H9 (cell line): ENCODE results near the gene ZNF234. TPM values are rescaled to one million over a fixed set of nuclear protein-coding genes. Genes with fewer than 3 reads are reported as not detected.

Experiments
- DNase-seq: peaks from one replicate; pipeline ENCODE4 v3.0.0-alpha.2; 2017
- H2AFZ ChIP-seq: one replicate; pipeline ENCODE4 v1.6.1; 2013; ENCODE audit warnings: mild to moderate bottlenecking, low read length, control low read depth, moderate library complexity
- H2AK5ac ChIP-seq: 2 replicates; pipeline ENCODE4 v1.6.1; 2013; ENCODE audit warnings: low read length, control low read depth, mixed read lengths; ENCODE audit not compliant: insufficient read length
- H2BK120ac ChIP-seq: one replicate; pipeline ENCODE4 v1.6.1; 2013; ENCODE audit warnings: low read depth, mild to moderate bottlenecking, low read length, control low read depth, inconsistent platforms; ENCODE audit not compliant: poor library complexity, severe bottlenecking
- H2BK12ac ChIP-seq: 2 replicates; pipeline ENCODE4 v1.6.1; 2013; ENCODE audit warnings: low read length, control low read depth, mixed read lengths, low read depth; ENCODE audit not compliant: insufficient read length
- H2BK15ac ChIP-seq: 2 replicates; pipeline ENCODE4 v1.6.1; 2013; ENCODE audit warnings: low read depth, low read length, control low read depth
- H2BK20ac ChIP-seq: one replicate; pipeline ENCODE4 v1.6.1; 2013; ENCODE audit warnings: low read depth, mild to moderate bottlenecking, low read length, control low read depth, inconsistent platforms; ENCODE audit not compliant: poor library complexity, severe bottlenecking
- H2BK5ac ChIP-seq: 2 replicates; pipeline ENCODE4 v1.6.1; 2013; ENCODE audit warnings: low read length, control low read depth, mixed read lengths; ENCODE audit not compliant: insufficient read length
- H3K14ac ChIP-seq: 2 replicates; pipeline ENCODE4 v1.6.1; 2013; ENCODE audit warnings: low read length, control low read depth; ENCODE audit not compliant: insufficient read depth
- H3K18ac ChIP-seq: 2 replicates; pipeline ENCODE4 v1.6.1; 2013; ENCODE audit warnings: low read depth, mild to moderate bottlenecking, mixed read lengths, low read length, control low read depth; ENCODE audit not compliant: insufficient read length
- H3K23ac ChIP-seq: 2 replicates; pipeline ENCODE4 v1.6.1; 2013; ENCODE audit warnings: low read length, control low read depth, mixed read lengths, low read depth; ENCODE audit not compliant: insufficient read length
- H3K23me2 ChIP-seq: 2 replicates; pipeline ENCODE4 v1.6.1; 2013; ENCODE audit warnings: low read depth, mild to moderate bottlenecking, mixed read lengths, low read length, control low read depth; ENCODE audit not compliant: insufficient read length, poor library complexity, severe bottlenecking
- H3K27ac ChIP-seq: 2 replicates; pipeline ENCODE4 v1.5.1; 2013; ENCODE audit warnings: low read length, control low read depth, mixed read lengths, low read depth; ENCODE audit not compliant: insufficient read length
- H3K27me3 ChIP-seq: 2 replicates; pipeline ENCODE4 v1.6.1; 2013; ENCODE audit warnings: low read length, control low read depth, inconsistent platforms; ENCODE audit not compliant: insufficient read depth
- H3K4ac ChIP-seq: 2 replicates; pipeline ENCODE4 v1.6.1; 2013; ENCODE audit warnings: low read depth, mild to moderate bottlenecking, control low read depth, inconsistent platforms, low read length, moderate library complexity
- H3K4me1 ChIP-seq: 2 replicates; pipeline ENCODE4 v1.6.1; 2013; ENCODE audit warnings: low read length, control low read depth, inconsistent platforms; ENCODE audit not compliant: insufficient read depth
- H3K4me2 ChIP-seq: 2 replicates; pipeline ENCODE4 v1.6.1; 2013; ENCODE audit warnings: low read length, control low read depth, mixed read lengths; ENCODE audit not compliant: insufficient read length, insufficient read depth
- H3K56ac ChIP-seq: 2 replicates; pipeline ENCODE4 v1.6.1; 2013; ENCODE audit warnings: low read depth, mild to moderate bottlenecking, mixed read lengths, low read length, control low read depth; ENCODE audit not compliant: insufficient read length
- H3K79me1 ChIP-seq: 2 replicates; pipeline ENCODE4 v1.6.1; 2013; ENCODE audit warnings: low read depth, mild to moderate bottlenecking, moderate library complexity, low read length, control low read depth, inconsistent platforms; ENCODE audit not compliant: insufficient read depth, poor library complexity, severe bottlenecking
- H3K79me2 ChIP-seq: 2 replicates; pipeline ENCODE4 v1.6.1; 2013; ENCODE audit warnings: low read length, control low read depth, inconsistent platforms; ENCODE audit not compliant: insufficient read depth
- H3K9ac ChIP-seq: 2 replicates; pipeline ENCODE4 v1.6.1; 2013; ENCODE audit warnings: low read length, control low read depth, mixed read lengths; ENCODE audit not compliant: insufficient read length; ENCODE audit errors: extremely low read depth
- H3K9me3 ChIP-seq: one replicate; pipeline ENCODE4 v1.6.1; 2013; ENCODE audit warnings: low read depth, low read length, inconsistent platforms; ENCODE audit not compliant: control insufficient read depth
- H3T11ph ChIP-seq: one replicate; pipeline ENCODE4 v1.6.1; 2013; ENCODE audit warnings: mild to moderate bottlenecking, low read length, control low read depth, inconsistent platforms
- H4K20me1 ChIP-seq: one replicate; pipeline ENCODE4 v1.6.1; 2013; ENCODE audit not compliant: control insufficient read depth, insufficient read length, insufficient read depth
- H4K5ac ChIP-seq: 2 replicates; pipeline ENCODE4 v1.6.1; 2013; ENCODE audit warnings: low read depth, mild to moderate bottlenecking, mixed read lengths, low read length, control low read depth; ENCODE audit not compliant: insufficient read length
- H4K8ac ChIP-seq: replicated peaks from 2 replicates; pipeline ENCODE4 v1.6.1; 2013; ENCODE audit warnings: low read length, control low read depth, mixed read lengths, low read depth; ENCODE audit not compliant: insufficient read length
- H4K91ac ChIP-seq: 2 replicates; pipeline ENCODE4 v1.6.1; 2013; ENCODE audit warnings: low read depth, mild to moderate bottlenecking, moderate library complexity, mixed read lengths, low read length, control low read depth; ENCODE audit not compliant: insufficient read length
- H3K27ac Mint-ChIP-seq, 3 experiments: 2 replicates in 2 of 3; 3 replicates in 1 of 3; pipeline ENCODE4 v1.8.0; 2020 to 2021; ENCODE audit warnings: mixed read lengths in 3 of 3, mild to moderate bottlenecking in 1 of 3, moderate library complexity in 1 of 3
- H3K27me3 Mint-ChIP-seq: 2 replicates; pipeline ENCODE4 v1.8.0; 2021; ENCODE audit warnings: low read depth, mild to moderate bottlenecking, moderate library complexity, mixed read lengths
- H3K36me3 Mint-ChIP-seq, 3 experiments: 2 replicates in 2 of 3; 3 replicates in 1 of 3; pipeline ENCODE4 v1.8.0; 2020 to 2021; ENCODE audit warnings: low read depth in 3 of 3, mixed read lengths in 3 of 3; ENCODE audit not compliant: insufficient read depth in 1 of 3
- H3K4me1 Mint-ChIP-seq, 2 experiments: 2 replicates each; pipeline ENCODE4 v1.8.0; 2020; ENCODE audit warnings: mixed read lengths in 2 of 2
- H3K4me3 Mint-ChIP-seq, 2 experiments: 2 replicates in 1 of 2; 3 replicates in 1 of 2; pipeline ENCODE4 v1.8.0; 2020 to 2021; ENCODE audit warnings: mild to moderate bottlenecking in 2 of 2, mixed read lengths in 2 of 2, moderate library complexity in 1 of 2
- H3K9me3 Mint-ChIP-seq, 2 experiments: 2 replicates in 1 of 2; 3 replicates in 1 of 2; pipeline ENCODE4 v1.8.0; 2020; ENCODE audit warnings: mild to moderate bottlenecking in 2 of 2, mixed read lengths in 2 of 2, moderate library complexity in 1 of 2
- CTCF ChIP-seq: fragments of 200-600 bp; sonication (generic); conservative IDR thresholded peaks from 3 replicates; pipeline ENCODE4 v1.8.0; 2021; ENCODE audit warnings: antibody characterized with exemption, mild to moderate bottlenecking
- total RNA-seq: library from RNA; stranded (reverse); gene quantifications from 2 replicates; pipeline ENCODE4 v1.2.1, GENCODE V29; 2021

The ZNF234 gene
- total RNA-seq, 1 experiment from 2014 or later: 12.4 TPM

GRCh38 chr19:44196772-44197171 lies 55.4 kb downstream of the ZNF234 start:
- Histone ChIP-seq H3K27me3 (no peaks in the 10 kb centered on the region), H3K23me2 (no peaks in the 10 kb centered on the region), H3K4me1 (no peaks in the 10 kb centered on the region), H3K9me3 (no peaks in the 10 kb centered on the region), H2BK5ac (no peak overlapping the region), H3K14ac (no peak overlapping the region), H3K4me2 (no peak overlapping the region), H3K23ac (no peak overlapping the region), H2BK12ac (no peak overlapping the region), H3K4ac (no peak overlapping the region), H4K20me1 (no peaks in the 10 kb centered on the region), H3T11ph (no peak overlapping the region), H4K91ac (no peak overlapping the region), H4K8ac (no peak overlapping the region), H2BK15ac (no peak overlapping the region), H3K18ac (no peak overlapping the region), H4K5ac (no peak overlapping the region), H3K56ac (no peak overlapping the region), H2BK20ac (no peak overlapping the region), H3K79me2 (no peaks in the 10 kb centered on the region), H3K79me1 (no peaks in the 10 kb centered on the region), H3K27ac (no peak overlapping the region), H2AK5ac (no peak overlapping the region), H3K9ac (no peak overlapping the region), H2AFZ (no peak overlapping the region), H2BK120ac (no peak overlapping the region)
- TF ChIP-seq CTCF: no peak
- Mint-ChIP-seq H3K4me3 (no peak overlapping the region), H3K27ac (no peak overlapping the region), H3K9me3 (peaks cover 37 to 50% of the 10 kb centered on the region in 2 experiments), H3K4me1 (no peaks in the 10 kb centered on the region), H3K36me3 (peaks cover 0 to 2% (median 0%) of the 10 kb centered on the region in 3 experiments; a peak in 2 of 7 replicates), H3K27me3 (peaks cover 8% of the 10 kb centered on the region)
- DNase-seq: no peak
